HG02981 (cell line): ENCODE measurements around the gene ATG7.

Experiments
- ATAC-seq: cut with Tn5 transposase; IDR thresholded peaks from one replicate; pipeline ENCODE4 v1.9.1; 2021; ENCODE audit warnings: mild to moderate bottlenecking, moderate library complexity; ENCODE audit not compliant: unreplicated experiment

Gene ATG7

DNA sequence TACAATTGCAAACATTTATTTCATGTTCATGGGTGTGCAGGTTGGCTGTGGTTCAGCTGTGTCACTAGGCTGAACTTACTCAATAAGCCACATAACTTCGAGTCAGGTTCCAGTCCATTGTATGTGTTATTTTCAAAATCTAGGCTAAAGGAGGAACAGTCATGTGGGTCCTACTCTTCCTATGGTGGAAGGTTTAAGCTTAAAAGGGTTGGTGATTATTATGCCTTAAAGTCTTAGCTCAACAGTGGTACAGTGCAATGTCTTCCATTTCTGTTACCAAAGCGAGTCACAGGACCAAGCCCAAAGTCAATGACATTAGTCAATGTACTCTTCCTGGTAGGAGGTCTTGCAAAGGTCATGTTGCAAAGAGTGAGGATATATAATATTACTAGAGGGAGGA lies 78.2 kb downstream of the ATG7 start:
- no peak for ATAC-seq

GRCh38 chr3:11351451-11351850 lies 79.3 kb downstream of the ATG7 start:
- ATAC-seq: no peak

DNA sequence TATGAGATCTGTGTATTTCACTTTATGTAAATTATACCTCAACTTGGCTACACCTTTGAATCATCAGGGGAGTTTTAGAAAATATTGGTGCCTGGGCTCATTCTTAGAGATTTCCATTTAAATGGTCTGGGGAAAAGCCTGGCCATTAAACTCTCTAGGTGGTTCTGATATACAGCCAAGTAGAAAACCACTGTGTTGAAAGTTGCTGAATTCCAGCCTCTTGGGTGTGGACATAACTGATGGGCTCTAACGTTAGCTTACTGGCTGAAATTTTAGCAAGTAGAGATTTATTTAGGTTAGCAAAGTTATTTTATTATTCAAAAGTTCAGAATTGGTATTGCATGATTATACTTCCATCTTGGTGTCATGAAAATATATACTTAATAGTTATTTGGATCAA lies 84.1 kb downstream of the ATG7 start:
- no peak for ATAC-seq

GRCh38 chr3:11362600-11362999 lies 90.4 kb downstream of the ATG7 start:
- no peak for ATAC-seq

GRCh38 chr3:11363715-11364114 lies 91.5 kb downstream of the ATG7 start:
- ATAC-seq: no peak

GRCh38 chr3:11364181-11364580 lies 92.0 kb downstream of the ATG7 start:
- ATAC-seq: no peak

DNA sequence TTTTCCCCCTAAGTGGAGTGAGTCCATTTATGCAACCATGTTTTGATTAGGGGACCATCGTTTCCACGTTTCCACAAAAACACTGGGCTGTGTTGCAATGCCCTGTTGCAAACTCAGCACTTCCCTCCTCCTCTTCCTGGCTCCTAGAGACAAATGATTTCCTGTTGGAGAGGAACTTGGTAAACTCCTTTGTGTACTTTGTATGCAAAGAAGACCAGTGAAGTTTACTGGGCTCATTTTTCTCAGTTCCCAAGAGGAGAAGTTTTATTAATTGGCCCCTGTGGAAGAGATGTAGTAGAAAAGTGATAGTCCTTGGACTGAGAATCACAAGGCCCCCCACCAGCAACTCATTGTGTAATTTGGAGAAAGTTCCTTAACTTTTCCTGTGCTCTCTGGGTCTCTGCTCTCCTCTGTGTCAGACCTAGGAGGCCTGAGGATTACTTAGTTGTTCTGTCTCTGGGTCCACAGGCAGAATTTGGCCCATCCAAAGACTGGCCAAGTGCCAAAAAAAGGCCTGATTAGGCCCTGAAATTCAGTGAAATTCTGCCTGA lies 95.0 kb downstream of the ATG7 start:
- ATAC-seq: no peak

GRCh38 chr3:11370191-11370590 lies 98.0 kb downstream of the ATG7 start:
- no peak for ATAC-seq

DNA sequence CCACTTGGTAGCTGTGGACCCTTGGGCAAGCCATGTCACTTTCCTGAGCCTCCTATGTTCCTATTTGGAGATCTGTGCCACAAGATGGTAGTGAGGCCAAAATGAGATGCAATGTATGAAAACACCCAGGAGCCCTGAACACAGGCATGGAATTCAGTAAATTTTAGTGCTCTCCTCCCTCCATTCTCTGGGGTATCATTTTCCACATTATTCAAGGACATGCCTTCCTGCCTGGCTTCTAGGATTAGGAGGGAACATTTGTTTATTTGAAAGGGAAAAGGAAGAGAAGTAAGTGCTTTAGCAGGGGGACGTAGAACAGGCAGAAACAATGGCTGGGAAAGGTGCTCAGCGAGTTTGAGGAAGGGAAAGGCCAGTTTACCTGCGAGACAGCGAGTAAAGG lies 98.8 kb downstream of the ATG7 start:
- ATAC-seq: no peak

GRCh38 chr3:11371747-11372146 lies 99.5 kb downstream of the ATG7 start:
- ATAC-seq: no peak

DNA sequence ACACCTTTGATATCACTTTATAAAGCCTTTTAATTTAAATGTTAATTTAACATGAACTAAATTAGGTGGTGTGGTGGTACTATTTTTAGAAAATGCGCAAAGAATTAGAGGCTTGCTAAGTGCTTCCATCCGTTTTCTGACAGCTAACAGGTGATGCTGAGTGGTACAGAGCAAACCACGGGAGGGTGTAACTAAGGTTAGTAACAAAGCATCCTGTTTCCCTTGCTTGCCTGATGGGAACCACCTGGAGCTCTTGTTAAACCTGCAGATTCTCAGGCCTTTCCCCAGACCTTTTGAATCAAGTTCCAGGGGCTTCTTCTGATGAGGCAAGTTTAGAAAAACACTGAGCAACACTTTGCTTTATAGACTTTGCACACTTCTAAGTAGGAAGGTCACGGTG lies 101.0 kb downstream of the ATG7 start:
- ATAC-seq: no peak

DNA sequence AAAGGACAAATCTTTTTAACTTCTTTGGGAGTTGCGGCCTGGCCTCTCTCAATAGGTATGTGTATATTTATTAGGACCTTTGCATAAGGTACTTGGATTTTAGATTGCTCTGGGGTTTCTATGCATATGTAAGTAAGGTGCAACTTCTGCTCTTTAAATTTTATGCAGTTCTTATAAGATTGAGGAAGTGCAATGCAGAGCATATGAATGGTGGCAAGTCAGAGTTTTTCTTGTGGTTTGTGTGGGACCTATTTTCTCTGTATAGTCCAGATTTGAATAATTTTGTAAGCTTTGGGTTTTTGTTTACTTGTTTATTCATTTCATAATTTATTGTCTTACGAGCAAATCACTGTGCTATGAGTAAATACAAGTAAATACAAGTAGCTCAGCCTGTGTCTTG lies 101.5 kb downstream of the ATG7 start:
- no peak for ATAC-seq

- no peak for ATAC-seq
Observed at GRCh38 chr3:11375333-11376088, 103.3 kb downstream of the ATG7 start.

GRCh38 chr3:11377719-11378118 lies 105.5 kb downstream of the ATG7 start:
- ATAC-seq: no peak

DNA sequence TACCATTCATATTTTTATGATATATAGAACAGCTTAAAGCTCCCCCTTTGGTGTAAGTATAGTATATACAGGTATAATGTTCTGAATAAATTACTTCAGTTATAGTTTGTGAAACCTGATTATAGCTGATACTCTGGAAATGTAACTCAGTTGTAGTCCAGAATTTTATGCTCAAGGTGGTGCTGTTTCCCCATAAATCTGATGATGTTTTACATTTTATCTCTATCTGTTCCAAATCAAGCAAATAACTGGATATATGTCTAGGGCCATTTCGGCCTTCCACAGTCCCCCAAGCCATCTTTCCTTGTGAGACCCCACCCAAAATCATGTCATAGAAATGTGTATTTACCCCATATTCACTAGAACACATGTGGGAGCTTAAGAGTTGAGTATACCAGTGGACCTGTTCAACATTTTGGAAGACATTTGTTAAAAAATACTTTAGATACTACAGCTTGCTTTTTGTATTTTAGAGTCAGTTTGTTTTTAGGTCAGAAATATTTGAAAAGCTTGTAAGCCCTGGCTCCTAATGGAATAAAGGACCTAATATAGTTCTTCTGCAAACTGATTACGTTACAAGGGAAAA lies 107.1 kb downstream of the ATG7 start:
- ATAC-seq: no peak

DNA sequence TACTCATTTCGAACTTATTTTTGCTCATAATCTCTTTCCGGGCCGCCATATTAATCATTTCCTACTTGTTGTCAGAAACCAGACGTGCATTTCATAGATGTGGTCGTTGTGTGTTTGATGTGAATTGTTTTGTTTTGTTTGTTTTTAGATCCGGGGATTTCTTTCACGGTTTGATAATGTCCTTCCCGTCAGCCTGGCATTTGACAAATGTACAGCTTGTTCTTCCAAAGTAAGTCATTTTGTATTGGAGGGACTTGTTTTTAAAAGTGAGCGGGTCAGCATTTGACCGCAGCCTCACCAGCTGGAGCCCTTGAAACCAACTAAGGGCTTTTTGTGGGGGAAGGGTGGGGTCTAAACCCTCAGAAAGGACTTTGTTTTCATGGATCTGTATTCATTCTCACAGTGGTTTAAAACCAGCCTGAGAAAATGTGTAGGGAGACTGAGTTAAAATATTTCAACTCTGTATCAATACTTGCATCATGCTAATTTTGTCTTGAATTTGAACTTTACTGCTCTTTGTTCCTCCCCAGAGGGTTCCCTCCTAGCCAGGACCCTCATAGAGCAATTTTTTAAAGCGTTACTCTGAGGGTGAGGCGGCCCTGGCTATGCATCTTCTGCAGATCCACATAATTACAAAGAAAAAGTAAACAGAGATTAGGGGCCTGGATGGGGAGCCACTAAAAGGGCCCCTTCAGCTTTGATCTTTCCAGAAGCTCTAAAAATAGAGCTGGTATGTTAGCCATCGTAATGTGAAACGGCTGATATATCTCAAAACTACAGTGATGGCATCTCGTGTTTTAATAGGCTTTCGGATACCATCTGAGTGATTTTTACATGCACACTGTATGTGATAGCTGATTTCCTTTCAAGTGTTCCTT lies 107.9 kb downstream of the ATG7 start:
- no peak for ATAC-seq

DNA sequence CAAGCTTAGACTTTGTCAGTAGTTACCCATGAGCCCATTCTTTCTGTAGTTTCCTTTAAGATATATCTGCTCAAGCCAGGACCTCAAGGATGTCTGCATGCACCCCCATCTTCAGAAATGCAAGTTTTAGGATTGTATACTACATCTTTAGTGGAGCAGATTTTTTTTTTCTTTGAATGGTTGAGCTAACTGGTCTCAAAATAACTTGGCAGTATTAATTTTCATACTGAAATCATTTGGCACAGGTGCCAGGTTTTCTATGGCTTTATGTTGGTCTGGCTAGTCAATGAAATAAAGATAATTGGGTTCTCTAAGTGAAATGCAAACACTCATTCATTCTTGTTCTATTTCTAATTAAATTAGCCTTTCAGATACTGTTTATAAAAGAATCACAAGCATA lies 108.9 kb downstream of the ATG7 start:
- no peak for ATAC-seq

GRCh38 chr3:11381563-11381962 lies 109.4 kb downstream of the ATG7 start:
- no peak for ATAC-seq

GRCh38 chr3:11382146-11382745 lies 110.0 kb downstream of the ATG7 start:
- no peak for ATAC-seq

DNA sequence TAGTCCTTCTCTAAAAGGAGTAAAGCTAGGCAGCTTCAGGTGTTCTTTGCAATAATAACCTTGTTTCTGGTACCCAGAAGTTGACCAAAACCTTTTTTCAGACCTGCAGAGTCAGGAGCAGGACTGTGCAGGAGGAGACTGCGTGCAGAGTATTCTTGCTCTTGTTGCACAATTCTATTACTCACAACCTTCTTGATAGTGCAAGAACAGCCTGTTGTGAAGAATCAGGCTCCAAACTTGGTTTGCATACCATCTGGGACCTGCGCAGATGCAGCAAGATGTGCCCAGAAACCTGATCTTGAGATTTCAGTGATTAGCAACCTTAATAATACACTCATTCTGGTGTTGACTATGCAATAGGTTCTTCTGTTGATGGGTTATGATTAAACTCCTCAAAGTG lies 111.9 kb downstream of the ATG7 start:
- no peak for ATAC-seq

DNA sequence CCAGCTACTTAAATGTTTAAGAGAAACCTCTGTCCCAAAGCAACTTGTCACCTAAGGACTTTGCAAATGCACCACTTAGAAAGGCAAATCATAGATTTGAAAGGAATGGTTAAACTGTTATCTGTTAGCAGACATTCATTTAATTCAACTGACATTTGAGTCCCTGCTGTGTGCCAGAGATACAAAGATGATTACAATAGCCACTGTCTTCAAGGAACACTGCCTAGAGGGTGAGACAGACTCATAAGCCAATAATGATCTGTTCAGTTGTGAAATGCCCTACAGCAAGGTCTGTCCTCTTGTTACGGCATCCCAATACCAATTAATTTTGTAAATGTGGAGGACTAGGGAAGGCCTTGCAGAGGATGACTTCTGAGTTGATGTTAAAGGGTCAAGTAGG lies 113.1 kb downstream of the ATG7 start:
- ATAC-seq: no peak
